HL-60/S4 treated with retinoic acid at 250 ng/mL for 4 days and 3 days (cell line): Measurements from ENCODE around the gene NMT1.
"Not testable (repeated sequence)": the region's sequence is repeated elsewhere in the genome, so short reads cannot be mapped to it uniquely, and the experiment has no call there.

Source experiments
- in situ Hi-C: fragments of 300-500 bp; cut with MboI; formaldehyde crosslinking; loops from 2 replicates; pipeline ENCODE4 v1.7.0; 2022; ENCODE audit warnings: low sequenced_read_pairs

The NMT1 gene

GRCh38 chr17:45034599-45034998 is 26.5 kb upstream of the NMT1 start:
- in situ Hi-C loops: loop anchor here (10.0 kb wide), 1 partner anchor 120 kb away; the partner anchor contains the start of gene GFAP

DNA sequence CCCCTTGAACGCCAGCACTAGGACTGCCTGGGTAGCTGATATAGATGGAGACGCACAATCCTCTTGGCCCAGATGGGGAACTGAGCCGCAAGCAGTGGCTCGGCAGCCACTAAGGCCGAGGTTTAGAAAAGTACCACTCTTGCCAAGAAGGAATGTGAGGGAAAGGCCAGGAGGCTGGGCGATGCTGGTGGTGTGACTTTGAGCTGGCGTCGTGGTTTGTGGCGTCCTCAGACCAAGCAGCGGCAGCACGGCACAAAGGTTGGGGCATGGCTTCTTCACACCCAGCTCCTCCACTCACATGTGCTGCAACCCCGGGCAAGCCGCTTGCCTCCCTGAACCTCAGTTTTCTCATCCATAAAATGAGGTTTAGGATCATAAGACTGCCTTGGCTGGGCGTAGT is 25.3 kb upstream of the NMT1 start:
- in situ Hi-C loops: loop anchor here (10.0 kb wide), 1 partner anchor 121 kb away; the partner anchor contains the start of gene GFAP

DNA sequence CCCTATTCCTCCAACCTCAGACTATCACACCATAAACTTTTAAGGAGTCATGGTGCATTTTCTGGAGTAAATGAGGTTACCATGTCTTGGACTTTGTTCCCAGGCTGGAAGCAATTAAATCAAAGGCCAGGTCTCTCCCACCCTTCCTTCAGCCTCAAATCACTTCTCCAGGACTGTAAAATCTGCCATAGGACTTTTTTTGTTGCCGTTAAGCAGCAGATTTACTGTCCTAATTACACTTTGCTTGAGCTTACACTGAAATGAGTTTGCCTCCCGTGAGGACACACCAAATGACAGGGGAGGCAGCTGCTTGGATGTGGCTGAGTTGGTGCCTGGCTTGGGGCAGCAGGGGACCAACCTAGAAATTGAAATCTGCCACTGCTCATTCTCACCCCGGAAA is 24.4 kb upstream of the NMT1 start:
- in situ Hi-C loops: loop anchor here (10.0 kb wide), 1 partner anchor 122 kb away; the partner anchor contains the start of gene GFAP

DNA sequence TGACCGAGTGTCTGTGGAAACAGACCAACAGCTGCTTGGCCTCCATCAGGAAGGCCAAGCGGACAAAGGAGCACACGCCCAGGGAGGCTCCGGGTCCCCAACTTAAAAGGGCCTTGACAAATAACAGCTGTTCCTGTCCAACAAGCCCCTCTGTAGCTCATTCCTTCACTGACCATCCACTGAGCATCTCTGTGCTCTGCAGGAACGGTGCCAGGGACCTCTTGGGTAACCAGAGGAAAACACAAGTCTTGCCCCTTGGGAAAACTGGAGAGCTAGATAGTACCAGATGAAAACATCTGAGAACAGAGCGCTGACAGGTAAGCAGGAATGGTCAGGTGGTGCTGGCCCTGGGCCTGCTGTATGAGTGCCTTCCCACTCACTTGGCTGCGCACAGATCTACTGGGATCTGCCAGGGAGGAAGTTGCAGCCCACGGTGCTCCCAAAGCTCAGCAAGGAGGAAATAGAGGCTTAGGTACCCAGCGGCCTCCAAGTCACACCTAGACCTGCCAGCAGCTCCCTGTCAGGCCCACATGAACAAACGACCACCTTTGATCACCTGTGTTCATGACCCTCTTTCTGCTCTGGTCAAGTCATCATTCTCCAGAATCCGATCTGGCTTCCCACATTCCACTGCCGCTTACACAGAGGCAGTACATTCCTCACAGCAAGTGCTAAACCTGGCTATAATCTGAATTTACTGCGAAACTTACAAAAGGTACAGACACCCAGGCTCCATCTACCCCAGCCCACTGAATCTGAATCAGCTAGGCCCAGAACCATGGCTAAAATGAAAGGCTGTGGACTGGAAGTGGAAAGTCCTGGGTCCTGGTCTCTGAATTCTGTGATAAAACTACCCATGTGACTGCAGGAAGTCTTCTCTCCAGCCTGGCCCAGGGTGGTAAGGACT is 22.1 kb upstream of the NMT1 start:
- in situ Hi-C loops: loop anchor here (10.0 kb wide), 1 partner anchor 124 kb away; the partner anchor contains the start of gene GFAP

DNA sequence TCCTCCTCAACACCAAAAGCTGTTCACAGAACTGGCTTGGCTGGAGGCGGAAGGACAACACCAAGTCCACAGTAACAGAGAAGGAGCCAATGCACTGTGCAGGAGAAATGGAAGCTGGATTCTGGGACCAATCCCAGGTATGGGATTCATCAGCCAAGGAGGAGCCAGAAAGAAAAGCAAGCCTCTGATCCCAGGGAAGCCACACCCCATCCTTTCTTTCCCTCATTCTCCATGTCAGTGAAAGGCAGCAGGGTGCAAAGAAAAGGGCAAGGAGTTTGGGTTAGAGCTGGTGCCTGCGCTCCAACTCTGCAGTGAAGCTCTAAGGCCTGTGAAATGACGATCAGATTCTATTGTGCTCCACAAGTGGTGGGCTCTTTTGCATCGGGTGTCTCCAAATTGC is 20.7 kb upstream of the NMT1 start:
- in situ Hi-C loops: no loop called here

DNA sequence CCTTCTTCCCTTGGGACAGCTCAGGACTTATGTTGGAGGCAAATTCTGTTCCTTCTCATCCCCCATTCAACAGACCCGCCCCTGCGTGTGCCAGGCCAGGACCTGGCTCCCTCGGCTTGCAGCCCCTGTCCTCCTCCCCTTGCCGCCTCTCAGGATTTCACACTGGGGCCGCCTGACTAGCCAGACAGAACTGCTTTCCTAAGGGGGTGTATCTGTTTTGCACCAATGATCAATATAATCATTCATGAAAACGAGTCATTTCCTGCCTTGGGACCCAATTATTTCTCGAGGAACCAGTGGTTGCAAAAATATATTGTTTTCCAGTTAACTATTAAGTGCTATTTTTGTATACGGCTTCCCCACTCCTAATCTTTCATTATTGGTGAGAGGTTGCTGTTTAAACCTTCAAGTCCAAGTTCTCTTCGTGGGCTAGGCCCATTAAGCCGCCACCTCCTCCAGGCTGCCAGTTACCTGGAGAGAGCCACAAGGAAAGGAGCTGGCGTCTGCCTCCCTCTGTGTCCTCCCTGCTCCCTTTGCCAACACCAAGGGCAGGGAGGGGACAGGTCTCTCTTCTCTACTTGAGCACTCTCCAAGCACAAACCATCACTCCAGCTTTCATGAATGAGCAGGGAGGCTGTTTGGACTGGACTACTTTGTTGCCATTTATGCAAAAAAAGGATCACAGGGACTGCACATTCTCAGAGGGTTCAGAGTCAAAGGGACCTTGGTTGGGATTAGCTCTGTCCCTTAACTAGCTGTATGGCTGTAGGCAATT is 18.6 kb upstream of the NMT1 start:
- in situ Hi-C loops: no loop called here

DNA sequence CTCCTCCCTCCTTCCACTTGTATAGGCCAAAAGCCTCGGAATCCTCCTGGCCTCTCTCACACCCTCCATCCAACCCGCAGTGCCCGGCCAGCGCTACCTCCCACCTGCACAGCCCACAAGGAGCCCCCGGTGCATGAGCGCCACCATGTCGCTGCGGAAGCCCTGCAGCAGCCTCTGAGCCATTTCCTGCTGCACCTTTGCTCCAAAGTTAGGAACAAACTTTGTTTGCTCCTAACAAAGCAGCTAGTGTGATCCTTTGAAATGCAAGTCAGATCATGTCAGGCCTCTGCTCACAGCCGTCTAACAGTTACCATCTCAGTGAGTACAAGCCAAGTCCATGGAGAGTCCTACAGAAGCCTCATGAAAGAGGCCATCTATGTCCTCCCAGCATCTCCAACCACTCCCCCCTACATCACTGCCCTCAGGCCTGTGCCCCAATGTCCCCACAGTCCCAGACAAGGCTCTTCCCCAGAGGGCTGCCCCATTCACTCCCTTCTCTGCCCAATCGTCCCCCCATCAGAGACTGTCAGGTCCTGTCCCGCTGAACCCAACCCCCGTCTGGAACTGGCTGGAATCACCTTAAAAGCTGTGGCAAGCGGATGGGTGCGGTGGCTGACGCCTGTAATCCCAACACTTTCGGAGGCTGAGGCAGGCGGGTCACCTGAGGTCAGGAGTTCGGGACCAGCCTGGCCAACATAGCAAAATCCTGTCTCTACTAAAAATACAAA is 17.1 kb upstream of the NMT1 start:
- in situ Hi-C loops: no loop called here

DNA sequence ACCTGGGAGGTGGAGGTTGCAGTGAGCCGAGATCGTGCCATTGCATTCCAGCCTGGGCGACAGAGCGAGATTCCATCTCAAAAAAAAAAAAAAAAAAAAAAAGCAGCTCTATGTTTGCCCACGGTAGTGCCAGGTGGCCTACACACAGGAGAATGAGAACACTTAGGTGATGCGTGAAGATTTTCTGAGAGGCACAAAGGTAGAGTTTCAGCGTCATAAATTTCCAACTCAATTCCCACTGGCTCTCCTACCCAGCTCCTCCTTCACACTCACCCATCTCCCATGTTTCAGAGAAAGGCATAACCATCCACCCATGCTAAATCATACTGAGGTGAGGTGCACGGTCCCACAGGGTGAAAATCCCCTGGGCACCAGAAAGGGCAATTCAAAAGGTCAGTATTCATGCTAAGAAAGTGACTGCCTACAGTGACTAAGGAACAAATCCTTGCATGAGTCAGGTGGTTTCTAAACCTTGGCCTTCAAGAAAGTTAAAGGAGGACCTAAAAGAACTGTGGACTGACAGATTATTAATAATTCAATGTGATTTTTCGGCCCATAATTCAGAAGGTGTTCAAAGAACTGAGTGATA is 14.5 kb upstream of the NMT1 start:
- in situ Hi-C loops: no loop called here

DNA sequence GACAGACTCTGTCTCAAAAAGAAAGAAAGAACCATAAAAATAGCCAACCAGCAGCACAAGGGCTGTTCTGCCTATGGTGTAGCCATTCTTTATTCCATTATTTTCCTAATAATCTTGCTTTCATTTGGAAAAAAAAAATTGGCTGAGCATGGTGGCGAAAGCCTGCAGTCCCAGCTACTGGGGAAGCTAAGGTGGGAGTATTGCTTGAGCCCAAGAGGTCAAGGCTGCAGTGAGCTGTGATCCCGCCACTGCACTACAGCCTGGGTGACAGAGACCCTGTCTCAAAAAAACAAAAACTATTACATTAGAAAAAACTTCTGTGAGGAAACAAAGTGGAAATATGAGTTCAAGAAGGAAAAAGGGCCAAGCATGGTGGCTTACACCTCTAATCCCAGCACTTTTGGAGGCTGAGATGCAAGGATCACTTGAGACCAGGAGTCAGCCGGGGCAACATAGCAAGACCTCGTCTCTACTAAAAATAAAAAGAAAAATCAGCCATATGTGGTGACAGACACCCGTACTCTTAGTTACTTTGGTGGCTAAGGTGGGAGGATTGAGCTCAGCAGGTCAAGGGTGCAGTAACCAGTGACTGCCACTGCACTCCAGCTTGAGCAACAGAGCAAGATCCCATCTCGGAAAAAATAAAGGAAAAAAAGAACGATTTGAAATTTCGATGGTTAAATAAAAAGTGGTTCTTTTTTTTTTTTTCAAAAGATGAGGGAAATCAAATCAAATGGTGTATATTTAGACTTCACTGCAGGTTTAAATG is 12.1 kb upstream of the NMT1 start:
- in situ Hi-C loops: no loop called here

DNA sequence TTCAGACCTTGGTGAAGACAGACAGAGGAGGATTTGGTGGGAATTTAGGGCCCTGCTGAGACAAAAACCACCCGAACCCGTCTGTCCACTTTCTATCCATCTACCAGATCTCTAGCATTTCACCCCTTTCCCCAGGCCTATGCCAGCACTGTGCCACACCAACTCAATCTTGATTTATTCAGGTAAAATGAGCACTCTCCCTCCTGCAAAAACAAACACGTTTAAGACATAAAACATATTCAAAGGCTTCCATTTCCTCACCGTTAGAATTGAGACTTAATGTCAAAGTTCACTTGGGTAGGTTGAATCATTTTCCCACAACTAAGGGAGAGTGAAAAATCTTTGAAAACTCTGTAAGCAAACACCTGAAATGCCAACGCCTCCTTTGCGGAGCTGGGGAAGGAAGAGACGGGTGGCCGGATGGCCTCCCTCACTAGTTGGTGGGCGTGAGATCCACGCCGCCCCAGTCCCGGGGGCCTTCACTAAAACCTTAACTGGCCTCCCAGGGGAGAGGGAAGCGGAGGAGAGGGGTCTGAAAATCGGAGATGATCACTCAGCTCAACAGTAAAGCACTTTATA is 10.5 kb upstream of the NMT1 start:
- in situ Hi-C loops: no loop called here

GRCh38 chr17:45051060-45051719 is 9.9 kb upstream of the NMT1 start, which contains the start of gene DCAKD:
Gene DCAKD, minus strand, starts transcription at chr17:45051632. Its CDS starts 16,747 bp downstream, at chr17:45034885.
- in situ Hi-C loops: no loop called here

- in situ Hi-C loops: not testable (repeated sequence)
These were observed 9.4 kb upstream of the NMT1 start for GRCh38 chr17:45051720-45052051.

DNA sequence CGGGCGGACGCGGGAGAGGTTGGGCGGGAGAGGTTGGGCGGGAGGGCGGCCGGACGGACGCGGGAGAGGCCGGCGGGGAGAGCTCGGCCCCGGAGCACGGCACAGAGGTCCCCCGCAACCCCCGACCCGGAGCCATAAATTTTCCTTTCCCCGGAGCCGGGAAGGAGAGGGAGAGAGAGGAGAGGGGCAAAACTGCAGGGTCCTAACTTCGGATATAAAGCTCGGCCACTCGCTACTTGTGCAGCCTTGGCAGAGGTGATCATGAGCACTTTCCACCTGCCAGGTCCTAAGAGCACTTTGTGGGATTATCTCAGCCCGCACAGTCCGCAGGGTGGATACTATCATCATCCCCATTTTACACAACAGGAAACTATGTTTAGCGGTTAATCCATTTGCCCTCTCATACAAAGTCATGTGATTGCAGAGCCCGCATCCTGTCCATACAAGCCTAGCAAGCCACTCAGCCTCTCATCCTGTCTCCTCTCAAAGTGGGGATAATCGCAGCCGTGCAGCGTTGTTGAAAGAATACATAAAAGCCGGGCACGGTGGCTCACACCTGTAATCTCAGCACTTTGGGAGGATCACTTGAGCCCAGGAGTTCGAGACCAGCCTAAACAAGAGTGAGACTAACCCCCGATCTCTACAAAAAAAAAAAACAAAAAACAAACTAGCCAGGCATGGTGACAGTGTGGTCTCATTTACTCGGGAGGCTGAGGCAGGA is 8.9 kb upstream of the NMT1 start:
- in situ Hi-C loops: no loop called here

DNA sequence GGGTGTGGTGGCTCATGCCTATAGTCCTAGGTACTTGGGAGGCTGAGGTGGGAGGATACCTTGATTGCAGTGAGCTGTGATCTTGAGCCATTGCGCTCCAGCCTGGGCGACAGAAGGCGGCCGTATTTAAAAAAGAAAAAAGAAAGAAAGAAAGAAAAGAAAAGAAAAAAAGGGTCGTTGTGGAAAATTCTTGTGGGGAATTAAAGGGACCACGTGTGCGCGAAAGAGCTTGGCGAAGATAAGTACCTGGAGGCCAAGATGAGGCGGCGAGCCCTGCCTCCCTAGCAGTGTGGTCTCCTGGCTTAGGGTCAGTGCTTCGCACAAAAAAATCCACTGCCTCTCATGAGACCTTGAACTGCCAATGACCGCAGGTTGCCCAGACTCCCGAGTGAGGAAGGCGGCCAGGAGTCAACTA is 728 bp upstream of the NMT1 start:
- in situ Hi-C loops: no loop called here

GRCh38 chr17:45061606-45062205 is 589 bp downstream of the NMT1 start:
- in situ Hi-C loops: no loop called here

GRCh38 chr17:45063198-45063597 is 2.1 kb downstream of the NMT1 start:
- in situ Hi-C loops: no loop called here

- in situ Hi-C loops: no loop called here
These were observed 6.5 kb downstream of the NMT1 start for GRCh38 chr17:45067637-45068036.

GRCh38 chr17:45070001-45070400 is 8.9 kb downstream of the NMT1 start:
- in situ Hi-C loops: no loop called here
